HepG2 (cell line): ENCODE data around the gene PRR14. TPM values are rescaled to one million over a fixed set of nuclear protein-coding genes. Genes with fewer than 3 reads are reported as not detected.

Source experiments
- BHLHE40 ChIP-seq: IDR thresholded peaks from 2 replicates; pipeline ENCODE4 v1.6.1; 2011; ENCODE audit warnings: low read length, improper control_type of control experiment
- CBX5 ChIP-seq: sonication (generic); formaldehyde crosslinking; IDR thresholded peaks from 2 replicates; pipeline ENCODE4 v1.4.0; 2020; ENCODE audit warnings: missing genetic modification reagents, borderline replicate concordance
- MAZ ChIP-seq, 2 experiments: sonication (generic) in 1 of 2; formaldehyde crosslinking in 1 of 2; IDR thresholded peaks; 2 replicates each; pipeline versions ENCODE4 v1.5.0 to v1.6.1; 2012 to 2020; ENCODE audit warnings: low read depth in 2 of 2, mild to moderate bottlenecking in 2 of 2, borderline replicate concordance in 1 of 2, improper control_type of control experiment in 1 of 2, low read length in 1 of 2, missing genetic modification reagents in 1 of 2, moderate library complexity in 1 of 2
- NBN ChIP-seq: fragments of 450-650 bp; conservative IDR thresholded peaks from 2 replicates; pipeline ENCODE4 v1.6.1; 2017
- NFYC ChIP-seq: IDR thresholded peaks from 2 replicates; pipeline ENCODE4 v1.6.1; 2016; ENCODE audit warnings: missing genetic modification reagents, missing compliant biosample characterization
- NR2C2 ChIP-seq: sonication (generic); formaldehyde crosslinking; IDR thresholded peaks from 2 replicates; pipeline ENCODE4 v1.4.0; 2020; ENCODE audit warnings: missing genetic modification reagents, mild to moderate bottlenecking, moderate library complexity, borderline replicate concordance
- PHF21A ChIP-seq: sonication (generic); formaldehyde crosslinking; IDR thresholded peaks from 2 replicates; pipeline ENCODE4 v1.5.0; 2020; ENCODE audit warnings: mild to moderate bottlenecking, missing genetic modification reagents
- POLR2AphosphoS2 ChIP-seq: IDR thresholded peaks from 2 replicates; pipeline ENCODE4 v1.6.1; 2011; ENCODE audit warnings: low read depth, low read length, improper control_type of control experiment
- RFX3 ChIP-seq: IDR thresholded peaks from 2 replicates; pipeline ENCODE4 v1.6.1; 2016; ENCODE audit warnings: missing biosample characterization, missing genetic modification reagents
- SNAPC2 ChIP-seq: sonication (generic); formaldehyde crosslinking; IDR thresholded peaks from 2 replicates; pipeline ENCODE4 v1.8.1; 2022; ENCODE audit warnings: mild to moderate bottlenecking, missing genetic modification reagents
- TEAD3 ChIP-seq: optimal IDR thresholded peaks from 2 replicates; pipeline ENCODE3; 2016; ENCODE audit warnings: borderline replicate concordance
- U2AF1 ChIP-seq: fragments of 200-400 bp; formaldehyde crosslinking; optimal IDR thresholded peaks from 2 replicates; pipeline ENCODE3; 2017; ENCODE audit warnings: mild to moderate bottlenecking, low read depth, low read length
- ZNF292 ChIP-seq: sonication (generic); formaldehyde crosslinking; IDR thresholded peaks from 2 replicates; pipeline ENCODE4 v1.8.1; 2022; ENCODE audit warnings: mild to moderate bottlenecking, low read depth, missing genetic modification reagents, borderline replicate concordance
- ZNF772 ChIP-seq: sonication (generic); formaldehyde crosslinking; IDR thresholded peaks from 2 replicates; pipeline ENCODE4 v1.5.0; 2020; ENCODE audit warnings: mild to moderate bottlenecking, missing genetic modification reagents
- ZSCAN29 ChIP-seq: sonication (generic); formaldehyde crosslinking; conservative IDR thresholded peaks from 2 replicates; pipeline ENCODE4 v1.4.0; 2020; ENCODE audit warnings: mild to moderate bottlenecking, missing genetic modification reagents
- polyA plus RNA-seq, 8 experiments: library from polyadenylated mRNA; depleted of rRNA in 3 of 8; stranded (reverse) in 7 of 8; unstranded in 1 of 8; fragments of >200 nt; fragmentation: Illumina TruSeq in 4 of 8; extraction: Trizol in 4 of 8; gene quantifications; 2 replicates each; pipeline versions ENCODE4 v1.2.1 to v1.2.3, GENCODE V29; 2011 to 2016; ENCODE audit warnings: low read depth in 4 of 8, missing spikeins in 1 of 8, mixed read lengths in 1 of 8; ENCODE audit not compliant: insufficient read depth in 1 of 8
- total RNA-seq, 5 experiments: library from RNA; depleted of rRNA; stranded (reverse); fragments of >200 nt; fragmentation: Illumina TruSeq; extraction: Trizol; gene quantifications; 2 replicates each; pipeline ENCODE4 v1.2.3, GENCODE V29; 2016; ENCODE audit warnings: low read depth in 1 of 5
- TF ChIP-seq, protein P1 (sequence below): sonication (generic); formaldehyde crosslinking; IDR thresholded peaks from 2 replicates; pipeline ENCODE4 v1.4.0; 2020; ENCODE audit warnings: low read depth, mild to moderate bottlenecking, missing genetic modification reagents
- TF ChIP-seq, protein P2 (sequence below): sonication (generic); formaldehyde crosslinking; IDR thresholded peaks from 2 replicates; pipeline ENCODE4 v1.8.1; 2023; ENCODE audit warnings: mild to moderate bottlenecking, inconsistent platforms, moderate library complexity, missing genetic modification reagents, borderline replicate concordance
- TF ChIP-seq, protein P3 (sequence below): sonication (generic); formaldehyde crosslinking; IDR thresholded peaks from 2 replicates; pipeline ENCODE4 v1.8.0; 2023; ENCODE audit warnings: mild to moderate bottlenecking, missing genetic modification reagents
- TF ChIP-seq, protein P4 (sequence below): sonication (generic); formaldehyde crosslinking; IDR thresholded peaks from 2 replicates; pipeline ENCODE4 v1.4.0; 2020; ENCODE audit warnings: missing genetic modification reagents, borderline replicate concordance
- TF ChIP-seq, protein P5 (sequence below): sonication (generic); formaldehyde crosslinking; IDR thresholded peaks from 2 replicates; pipeline ENCODE4 v1.9.0; 2022; ENCODE audit warnings: missing genetic modification reagents, mild to moderate bottlenecking, borderline replicate concordance

Gene PRR14
- total and polyA plus RNA-seq, 2 of the 13 experiments (the other 11 are each of a cell fraction or from before 2014, with no cell fraction given): 8.4 to 11.0 TPM

DNA sequence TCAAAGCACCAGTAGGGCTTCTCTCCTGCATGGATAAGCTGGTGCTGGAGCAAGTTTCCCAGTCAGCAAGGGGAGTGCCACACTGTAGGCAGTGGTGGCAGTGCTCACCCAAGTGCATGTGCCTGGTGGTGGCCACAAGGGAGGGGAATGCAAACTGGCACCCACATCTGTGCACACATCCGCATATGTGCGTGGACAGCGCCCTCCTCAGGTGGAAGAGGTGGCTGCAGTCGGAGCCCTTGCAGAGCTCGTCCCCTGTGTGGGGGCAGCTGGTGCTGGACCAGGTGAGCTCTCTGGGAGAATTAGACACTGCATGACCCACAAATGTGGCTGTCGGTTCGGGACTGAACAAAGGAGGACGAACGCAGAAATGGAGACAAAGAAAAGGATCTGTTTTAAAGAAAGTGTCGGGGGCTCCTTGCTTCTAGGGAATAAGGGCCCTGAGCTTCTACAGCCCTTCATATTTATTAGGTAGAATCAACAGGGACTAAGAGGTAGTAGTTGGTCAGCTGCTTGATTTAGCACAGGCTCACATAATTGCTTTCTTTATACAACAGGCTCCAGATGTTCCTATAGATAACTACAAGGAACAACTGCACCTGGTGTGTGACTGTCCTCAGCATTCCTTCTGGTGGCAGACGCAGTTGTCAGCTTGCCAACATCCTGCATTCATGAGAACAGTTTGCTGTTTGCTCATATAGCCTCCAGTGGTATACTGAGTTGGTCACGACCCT, 35.2 kb upstream of the PRR14 start (continued):
- TF ChIP-seq, protein P1, sequence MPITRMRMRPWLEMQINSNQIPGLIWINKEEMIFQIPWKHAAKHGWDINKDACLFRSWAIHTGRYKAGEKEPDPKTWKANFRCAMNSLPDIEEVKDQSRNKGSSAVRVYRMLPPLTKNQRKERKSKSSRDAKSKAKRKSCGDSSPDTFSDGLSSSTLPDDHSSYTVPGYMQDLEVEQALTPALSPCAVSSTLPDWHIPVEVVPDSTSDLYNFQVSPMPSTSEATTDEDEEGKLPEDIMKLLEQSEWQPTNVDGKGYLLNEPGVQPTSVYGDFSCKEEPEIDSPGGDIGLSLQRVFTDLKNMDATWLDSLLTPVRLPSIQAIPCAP (CRISPR knock-in tag): no peak
- TF ChIP-seq, protein P2, sequence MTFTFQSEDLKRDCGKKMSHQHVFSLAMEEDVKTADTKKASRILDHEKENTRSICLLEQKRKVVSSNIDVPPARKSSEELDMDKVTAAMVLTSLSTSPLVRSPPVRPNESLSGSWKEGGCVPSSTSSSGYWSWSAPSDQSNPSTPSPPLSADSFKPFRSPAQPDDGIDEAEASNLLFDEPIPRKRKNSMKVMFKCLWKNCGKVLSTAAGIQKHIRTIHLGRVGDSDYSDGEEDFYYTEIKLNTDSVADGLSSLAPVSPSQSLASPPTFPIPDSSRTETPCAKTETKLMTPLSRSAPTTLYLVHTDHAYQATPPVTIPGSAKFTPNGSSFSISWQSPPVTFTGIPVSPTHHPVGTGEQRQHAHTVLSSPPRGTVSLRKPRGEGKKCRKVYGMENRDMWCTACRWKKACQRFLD (CRISPR knock-in tag): no peak
- TF ChIP-seq ZNF772 (peak; percentile 25; the same call in 1 of the 2 replicates), TEAD3 (CRISPR knock-in tag) (peak; percentile 86), CBX5 (0 out of 2 replicates have a peak, but pooled peaks have one; percentile 35), MAZ (IDR thresholded peaks at IDR 0.05; ENCODE audit: borderline replicate concordance, low read depth, low read length) (no peak), MAZ (CRISPR knock-in tag; IDR thresholded peaks at IDR 0.05; ENCODE audit: low read depth) (0 out of 2 replicates have a peak, but pooled peaks have one; percentile 28), RFX3 (CRISPR knock-in tag) (no peak), ZNF292 (peak; percentile 60; the same call in 1 of the 2 replicates), NFYC (CRISPR knock-in tag) (peak; percentile 47), BHLHE40 (0 out of 2 replicates have a peak, but pooled peaks have one; percentile 26), NR2C2 (CRISPR knock-in tag) (peak; percentile 39; the same call in 1 of the 2 replicates), POLR2AphosphoS2 (no peak), SNAPC2 (CRISPR knock-in tag) (0 out of 2 replicates have a peak, but pooled peaks have one; percentile 51), PHF21A (0 out of 2 replicates have a peak, but pooled peaks have one; percentile 19), U2AF1 (no peak), NBN (no peak), ZSCAN29 (CRISPR knock-in tag) (no peak)
- TF ChIP-seq, protein P3, sequence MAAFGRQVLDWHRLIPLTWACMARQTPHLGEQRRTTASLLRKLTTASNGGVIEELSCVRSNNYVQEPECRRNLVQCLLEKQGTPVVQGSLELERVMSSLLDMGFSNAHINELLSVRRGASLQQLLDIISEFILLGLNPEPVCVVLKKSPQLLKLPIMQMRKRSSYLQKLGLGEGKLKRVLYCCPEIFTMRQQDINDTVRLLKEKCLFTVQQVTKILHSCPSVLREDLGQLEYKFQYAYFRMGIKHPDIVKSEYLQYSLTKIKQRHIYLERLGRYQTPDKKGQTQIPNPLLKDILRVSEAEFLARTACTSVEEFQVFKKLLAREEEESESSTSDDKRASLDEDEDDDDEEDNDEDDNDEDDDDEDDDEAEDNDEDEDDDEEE: no peak
- TF ChIP-seq, protein P4, sequence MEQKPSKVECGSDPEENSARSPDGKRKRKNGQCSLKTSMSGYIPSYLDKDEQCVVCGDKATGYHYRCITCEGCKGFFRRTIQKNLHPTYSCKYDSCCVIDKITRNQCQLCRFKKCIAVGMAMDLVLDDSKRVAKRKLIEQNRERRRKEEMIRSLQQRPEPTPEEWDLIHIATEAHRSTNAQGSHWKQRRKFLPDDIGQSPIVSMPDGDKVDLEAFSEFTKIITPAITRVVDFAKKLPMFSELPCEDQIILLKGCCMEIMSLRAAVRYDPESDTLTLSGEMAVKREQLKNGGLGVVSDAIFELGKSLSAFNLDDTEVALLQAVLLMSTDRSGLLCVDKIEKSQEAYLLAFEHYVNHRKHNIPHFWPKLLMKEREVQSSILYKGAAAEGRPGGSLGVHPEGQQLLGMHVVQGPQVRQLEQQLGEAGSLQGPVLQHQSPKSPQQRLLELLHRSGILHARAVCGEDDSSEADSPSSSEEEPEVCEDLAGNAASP (CRISPR knock-in tag): 0 out of 2 replicates have a peak, but pooled peaks have one; percentile 30
- TF ChIP-seq, protein P5, sequence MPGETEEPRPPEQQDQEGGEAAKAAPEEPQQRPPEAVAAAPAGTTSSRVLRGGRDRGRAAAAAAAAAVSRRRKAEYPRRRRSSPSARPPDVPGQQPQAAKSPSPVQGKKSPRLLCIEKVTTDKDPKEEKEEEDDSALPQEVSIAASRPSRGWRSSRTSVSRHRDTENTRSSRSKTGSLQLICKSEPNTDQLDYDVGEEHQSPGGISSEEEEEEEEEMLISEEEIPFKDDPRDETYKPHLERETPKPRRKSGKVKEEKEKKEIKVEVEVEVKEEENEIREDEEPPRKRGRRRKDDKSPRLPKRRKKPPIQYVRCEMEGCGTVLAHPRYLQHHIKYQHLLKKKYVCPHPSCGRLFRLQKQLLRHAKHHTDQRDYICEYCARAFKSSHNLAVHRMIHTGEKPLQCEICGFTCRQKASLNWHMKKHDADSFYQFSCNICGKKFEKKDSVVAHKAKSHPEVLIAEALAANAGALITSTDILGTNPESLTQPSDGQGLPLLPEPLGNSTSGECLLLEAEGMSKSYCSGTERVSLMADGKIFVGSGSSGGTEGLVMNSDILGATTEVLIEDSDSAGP (CRISPR knock-in tag): peak; percentile 75
